OCI-M2 (cell line): ENCODE results near the gene JARID2.
"Not testable (repeated sequence)": the region's sequence is repeated elsewhere in the genome, so short reads cannot be mapped to it uniquely, and the experiment has no call there.

ENCODE experiments used
- DNase-seq: peaks from one replicate; lab custom pipeline; 2025; ENCODE audit not compliant: unreplicated experiment; lab: John Stamatoyannopoulos, UW

The JARID2 gene

DNA sequence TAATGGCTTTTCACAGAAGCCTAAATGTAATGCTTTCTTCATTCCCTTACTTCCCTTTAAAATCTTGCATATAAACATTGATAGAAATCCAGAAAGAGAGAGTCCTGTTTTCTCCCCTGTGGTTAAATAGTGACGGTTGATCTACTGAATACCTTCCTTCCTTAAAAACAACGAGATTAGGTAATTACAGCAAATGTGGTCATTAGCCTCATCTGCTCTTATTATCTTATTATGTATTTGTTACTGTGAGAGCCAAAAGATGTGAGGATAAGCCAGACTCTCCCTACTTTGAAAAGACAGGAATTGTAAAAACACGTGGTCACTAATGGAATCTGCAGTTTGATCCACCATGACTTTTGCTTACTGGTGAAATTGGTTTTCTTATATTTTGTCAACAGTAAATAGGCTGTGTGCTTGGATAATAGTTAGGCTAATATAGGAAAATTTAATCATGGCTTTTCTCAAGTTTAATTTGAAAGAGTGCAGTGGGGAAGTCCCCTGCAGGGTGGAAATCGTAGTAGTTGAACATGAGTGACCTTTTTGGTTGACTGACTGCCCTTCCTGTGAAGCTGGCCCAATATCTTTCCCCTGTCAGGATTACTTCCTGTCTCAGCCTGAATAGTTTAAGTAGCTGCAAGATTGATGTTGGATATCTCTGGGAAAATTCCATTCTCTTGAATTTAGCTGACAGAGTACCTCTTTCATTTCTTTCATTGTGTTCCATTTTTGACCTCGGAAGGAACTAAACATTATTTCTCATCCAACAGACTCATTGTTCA, 62.8 kb downstream of the JARID2 start:
- no peak for DNase-seq

DNA sequence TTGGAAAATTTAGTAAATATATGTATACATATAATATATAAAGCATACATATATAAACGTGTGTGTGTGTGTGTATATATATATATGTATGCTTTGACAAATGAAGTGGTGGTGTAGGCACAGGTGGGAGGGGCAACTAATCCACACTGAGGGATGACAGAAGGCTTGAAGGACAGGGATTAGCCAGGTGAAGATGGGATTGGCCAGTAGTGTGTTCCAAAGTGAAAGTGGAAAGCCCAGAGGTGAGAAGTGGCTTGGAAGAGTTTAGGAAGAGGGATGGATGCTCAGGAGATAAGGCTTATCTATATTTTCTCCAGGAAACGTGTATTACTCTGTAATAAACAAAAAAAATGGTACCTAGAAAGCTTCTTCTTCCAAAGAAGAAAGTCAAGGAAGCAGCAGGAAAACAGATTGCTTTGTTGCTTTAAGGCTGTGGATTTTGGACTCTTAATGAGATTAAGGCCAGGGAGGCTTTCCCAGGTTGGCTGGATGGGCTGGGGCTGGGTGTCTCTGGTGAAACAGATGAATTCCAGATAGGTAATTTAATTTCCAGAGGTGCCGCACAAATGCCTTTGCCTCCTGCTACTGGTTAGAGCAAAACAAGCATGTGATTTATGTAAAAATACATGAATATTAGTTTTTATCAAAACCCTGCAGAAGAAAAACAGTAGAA, 63.9 kb downstream of the JARID2 start:
- DNase-seq = no peak

DNA sequence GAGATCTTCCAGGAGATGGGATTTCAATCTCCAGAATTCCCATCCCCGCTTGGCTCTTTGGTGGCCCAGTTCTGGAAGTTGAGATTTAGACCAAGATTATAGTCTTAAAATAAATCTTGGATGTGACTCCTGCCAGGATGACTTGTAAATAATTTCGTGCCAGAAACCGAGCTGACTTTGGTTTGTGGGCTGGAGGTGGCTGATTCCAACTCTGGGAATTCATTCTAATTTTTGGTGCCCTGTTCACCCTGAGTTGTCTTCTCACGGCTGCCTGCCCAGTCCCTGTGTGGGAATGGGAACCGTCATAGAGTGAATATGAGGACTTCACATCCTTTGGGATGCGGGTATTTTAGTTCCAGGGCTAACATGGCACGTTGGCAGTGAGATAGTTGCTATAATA, 64.8 kb downstream of the JARID2 start:
- no peak for DNase-seq

DNA sequence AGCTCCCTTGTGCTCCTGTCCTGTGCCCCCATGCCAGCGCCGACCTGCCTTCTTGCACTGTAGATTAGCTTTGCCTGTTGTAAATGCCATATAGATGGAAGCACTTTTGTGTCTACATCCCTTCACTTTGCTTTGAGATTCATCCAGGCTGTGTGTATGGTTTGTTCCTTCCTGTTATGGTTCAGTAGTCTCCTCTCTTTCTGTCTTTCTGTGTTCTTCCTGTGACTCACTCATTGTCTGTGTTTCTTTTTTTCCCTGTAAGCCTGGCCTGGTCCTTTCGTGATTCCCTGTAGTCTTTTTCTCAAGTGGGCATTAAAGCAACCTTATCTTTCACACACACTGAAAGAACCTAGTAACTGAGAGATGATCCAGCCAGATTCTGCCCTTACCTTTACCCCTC, 66.6 kb downstream of the JARID2 start:
- DNase-seq = no peak

DNA sequence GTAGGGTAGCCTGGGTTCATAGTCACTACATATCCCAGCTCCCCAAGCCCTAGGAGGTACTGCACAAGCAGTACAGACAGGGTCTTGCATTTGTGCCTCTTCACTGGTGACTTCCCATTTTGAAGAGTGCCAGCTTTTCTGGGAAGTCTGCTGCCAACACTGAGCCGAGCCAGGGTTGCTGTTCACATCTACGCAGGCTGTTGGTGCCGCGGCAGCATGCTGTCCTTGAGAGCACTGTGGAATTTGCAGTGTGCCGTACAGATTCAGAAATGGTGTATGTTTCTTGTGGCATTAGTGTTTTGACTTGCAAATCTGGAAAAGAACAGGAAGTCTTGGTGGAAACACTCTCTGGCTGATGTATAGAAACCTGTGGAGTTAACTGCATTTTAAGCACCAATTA, 67.5 kb downstream of the JARID2 start:
- no peak for DNase-seq

DNA sequence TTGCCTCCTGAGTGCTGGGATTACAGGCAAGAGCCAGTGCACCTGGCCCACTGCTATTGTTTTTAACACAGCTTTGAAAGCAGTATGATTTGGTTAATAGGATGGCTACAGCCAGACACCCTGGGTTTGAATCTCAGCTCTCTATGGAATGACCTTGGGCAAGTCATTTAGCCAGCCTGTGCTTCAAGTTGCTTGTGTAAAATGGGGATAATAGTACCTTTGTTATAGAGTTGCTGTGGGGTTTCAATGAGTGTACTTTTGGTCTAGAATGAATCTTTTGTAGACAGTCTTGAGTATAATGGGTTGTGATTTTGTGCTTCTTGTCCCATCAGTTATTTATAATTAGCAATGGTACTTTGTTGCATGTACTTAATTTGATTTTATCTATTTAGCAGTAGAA, 70.9 kb downstream of the JARID2 start:
- DNase-seq = no peak

DNA sequence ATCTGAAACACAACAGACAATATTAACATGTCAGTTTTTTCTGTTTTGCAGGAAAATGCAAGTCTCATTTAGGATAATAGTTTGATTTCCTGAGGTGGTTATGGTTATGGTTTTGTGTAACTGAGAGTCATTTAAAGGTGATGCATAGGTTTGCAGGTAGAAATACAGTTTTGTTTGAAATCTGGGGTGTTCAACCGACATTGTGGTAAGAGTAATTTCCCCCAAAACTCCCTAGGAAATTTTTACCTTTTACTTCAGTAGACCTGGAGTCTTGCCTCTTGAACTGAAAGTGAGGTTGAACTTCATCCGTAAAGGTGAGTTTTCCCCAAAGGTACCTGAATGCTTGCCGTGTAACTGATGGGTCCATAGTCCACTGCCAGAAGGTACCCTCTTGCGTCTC, 71.4 kb downstream of the JARID2 start:
- DNase-seq = no peak

DNA sequence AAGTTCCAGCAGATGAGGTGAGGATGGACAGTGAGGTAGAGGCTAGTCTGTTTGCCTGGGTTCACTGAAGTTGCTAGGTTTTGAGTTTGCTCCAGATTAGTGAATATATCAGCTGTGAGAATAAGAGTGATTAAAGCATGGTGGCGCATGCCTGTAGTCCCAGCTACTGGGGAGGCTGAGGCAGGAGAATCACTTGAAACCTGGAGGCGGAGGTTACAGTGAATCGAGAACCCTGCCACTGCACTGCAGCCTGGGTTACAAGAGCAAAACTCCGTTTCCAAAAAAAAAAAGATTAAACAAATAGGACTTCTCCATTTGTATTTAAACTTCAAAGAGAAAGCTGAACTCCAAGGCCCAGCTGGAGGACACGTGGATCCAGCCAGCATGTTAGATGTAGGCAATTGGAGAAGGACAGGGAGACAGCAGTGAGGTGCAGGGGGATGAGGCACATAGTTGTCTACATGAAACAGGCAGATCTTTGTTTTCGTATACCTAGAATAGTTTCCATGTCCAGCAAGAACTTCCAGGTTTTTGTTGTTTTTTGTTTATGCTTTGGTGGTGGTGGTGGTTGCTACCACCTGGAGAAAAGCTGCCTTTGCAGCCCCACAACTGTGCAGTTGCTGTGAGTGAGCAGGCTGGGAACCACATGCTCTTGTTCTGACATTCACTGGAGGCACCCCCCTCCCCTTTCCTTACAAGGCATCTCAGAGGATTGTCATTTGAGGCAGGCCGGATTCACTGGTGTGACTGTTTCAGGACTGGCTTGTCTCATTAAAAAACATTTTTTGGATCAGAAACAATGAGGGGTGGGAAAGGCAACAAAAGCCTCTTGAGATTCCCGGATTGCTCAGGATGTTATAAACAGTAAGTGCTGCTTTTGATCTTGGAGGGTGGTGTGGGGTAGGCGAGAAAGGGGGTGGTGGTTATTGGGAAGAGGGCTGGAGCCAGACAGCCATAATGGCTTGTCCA, 72.3 kb downstream of the JARID2 start:
- DNase-seq = no peak

DNA sequence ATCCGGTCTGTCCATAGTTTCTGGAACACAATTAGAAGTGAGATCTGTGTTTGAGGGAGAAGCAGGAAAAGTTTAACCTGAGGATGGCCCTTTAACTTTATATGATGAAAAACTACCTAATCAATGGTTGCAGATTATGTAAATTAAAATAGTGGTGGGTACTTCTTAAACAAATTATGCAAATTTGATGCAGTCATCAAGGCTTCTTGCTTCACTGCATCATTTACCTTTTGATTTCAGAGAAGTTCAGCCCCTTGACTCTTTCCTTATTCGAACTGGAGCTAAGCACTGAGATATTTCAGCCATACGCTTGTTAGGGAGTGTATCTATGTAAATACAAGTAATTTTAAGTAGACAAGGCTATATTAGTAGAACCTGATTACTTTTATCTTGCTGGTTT, 73.8 kb downstream of the JARID2 start:
- no peak for DNase-seq

DNA sequence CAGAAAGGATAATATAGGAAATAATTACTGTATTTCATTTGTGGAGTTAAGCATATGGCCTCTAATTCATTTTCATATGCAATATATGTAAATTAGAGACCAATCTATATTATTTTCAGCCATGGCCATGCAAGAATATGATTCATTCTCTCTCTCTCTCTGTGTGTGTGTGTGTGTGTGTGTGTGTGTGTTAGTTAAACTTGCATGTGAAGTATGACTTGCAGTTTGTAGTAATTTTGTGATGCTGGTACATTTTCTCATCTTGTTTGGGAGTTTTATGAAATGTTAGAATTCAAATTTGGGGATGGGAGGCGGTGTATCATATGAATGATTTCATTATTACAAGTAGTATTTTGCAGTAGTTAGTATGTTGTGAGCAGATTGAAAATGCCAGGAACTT, 74.8 kb downstream of the JARID2 start:
- DNase-seq = no peak

DNA sequence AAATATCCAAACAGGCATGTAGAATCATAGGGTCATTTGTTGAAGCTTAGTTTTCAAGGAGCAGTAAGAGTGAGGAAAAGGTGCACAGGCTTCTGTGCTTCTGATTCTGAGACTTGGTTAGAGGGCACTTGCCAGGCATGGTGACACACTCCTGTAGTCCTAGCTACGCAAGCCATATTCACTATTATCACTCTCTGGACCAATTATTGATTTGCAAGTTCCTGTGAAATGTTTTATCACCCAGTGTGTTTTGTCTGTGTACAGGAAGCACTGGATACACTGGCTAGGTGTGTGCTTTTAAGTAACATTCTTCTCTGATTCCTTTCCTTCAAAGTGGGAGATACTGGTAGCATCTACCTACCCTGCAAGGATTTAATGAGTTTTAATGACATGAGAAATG, 76.3 kb downstream of the JARID2 start:
- no peak for DNase-seq

DNA sequence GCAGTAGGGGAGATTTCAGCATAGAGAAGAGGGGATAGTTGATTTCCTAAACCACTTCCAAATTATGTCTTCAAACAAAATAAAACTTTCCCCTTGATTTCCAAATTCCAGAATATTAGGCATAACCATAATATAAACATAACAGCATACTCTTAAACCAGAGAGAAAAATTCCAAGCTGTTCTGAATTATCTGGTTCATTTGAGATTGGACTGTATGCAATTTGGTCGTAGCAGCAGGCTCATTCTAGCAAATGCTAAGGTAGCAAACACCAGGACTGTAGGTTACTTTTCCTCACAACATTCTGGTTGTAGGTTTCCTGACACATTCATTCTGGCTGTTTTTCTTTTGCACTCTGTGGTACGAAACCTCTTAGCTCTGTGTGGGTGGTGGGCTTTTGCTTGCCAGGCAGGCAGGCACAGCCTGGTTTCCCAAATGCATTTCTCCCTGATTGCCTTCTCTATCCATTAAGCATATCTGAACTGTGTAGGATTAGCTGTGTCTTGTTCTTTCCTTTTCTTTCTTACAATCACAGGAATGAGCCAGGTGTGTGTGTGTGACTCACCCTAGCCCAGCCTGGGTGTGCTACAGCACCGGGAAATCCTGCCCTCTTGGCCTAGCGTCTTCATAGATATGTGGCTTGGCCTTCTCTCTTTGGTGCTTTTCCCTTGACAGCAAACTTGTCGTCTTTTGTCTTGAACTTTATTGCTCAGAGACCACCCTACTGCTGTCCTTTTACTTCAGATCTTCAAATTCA, 77.1 kb downstream of the JARID2 start:
- DNase-seq = no peak

DNA sequence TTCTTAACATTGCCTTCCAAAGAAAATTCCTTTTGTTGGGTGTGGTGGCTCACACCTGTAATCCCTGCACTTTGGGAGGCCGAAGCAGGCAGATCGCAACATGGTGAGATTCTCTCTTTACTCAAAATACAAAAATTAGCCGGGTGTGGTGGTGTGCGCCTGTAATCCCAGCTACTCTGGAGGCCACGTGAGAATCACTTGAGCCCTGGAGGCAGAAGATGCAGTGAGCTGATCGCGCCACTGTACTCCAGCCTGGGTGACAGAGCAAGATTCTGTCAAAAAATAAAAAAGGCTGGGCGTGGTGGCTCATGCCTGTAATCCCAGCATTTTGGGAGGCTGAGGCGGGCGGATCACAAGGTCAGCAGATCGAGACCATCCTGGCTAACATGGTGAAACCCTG, 77.7 kb downstream of the JARID2 start:
- DNase-seq = not testable (repeated sequence)

DNA sequence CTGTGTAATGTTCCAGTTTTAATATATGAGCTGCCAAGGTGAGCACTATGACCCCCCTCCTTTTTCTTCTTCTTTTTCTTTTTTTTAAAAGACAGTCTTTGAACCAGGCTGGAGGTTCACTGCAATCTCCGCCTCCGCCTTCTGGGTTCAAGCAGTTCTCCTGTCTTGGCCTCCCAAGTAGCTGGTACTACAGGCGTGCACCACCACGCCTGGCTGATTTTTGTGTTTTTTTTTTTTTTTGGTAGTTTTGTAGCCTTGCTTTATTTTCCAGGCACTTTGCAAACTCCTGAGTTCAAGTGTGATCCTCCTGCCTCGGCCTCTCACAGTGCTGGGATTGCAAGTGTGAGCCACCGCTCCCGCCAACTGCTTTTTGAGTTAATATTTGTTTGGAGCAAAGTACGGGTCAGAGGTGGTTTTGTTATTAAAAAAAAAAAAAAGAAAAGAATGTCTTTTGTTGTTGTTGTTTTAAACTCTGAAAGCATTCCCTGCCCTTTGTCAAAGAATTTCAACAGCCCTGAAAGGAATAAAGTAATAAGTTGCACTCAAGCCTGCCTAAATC, 78.6 kb downstream of the JARID2 start:
- DNase-seq = no peak

DNA sequence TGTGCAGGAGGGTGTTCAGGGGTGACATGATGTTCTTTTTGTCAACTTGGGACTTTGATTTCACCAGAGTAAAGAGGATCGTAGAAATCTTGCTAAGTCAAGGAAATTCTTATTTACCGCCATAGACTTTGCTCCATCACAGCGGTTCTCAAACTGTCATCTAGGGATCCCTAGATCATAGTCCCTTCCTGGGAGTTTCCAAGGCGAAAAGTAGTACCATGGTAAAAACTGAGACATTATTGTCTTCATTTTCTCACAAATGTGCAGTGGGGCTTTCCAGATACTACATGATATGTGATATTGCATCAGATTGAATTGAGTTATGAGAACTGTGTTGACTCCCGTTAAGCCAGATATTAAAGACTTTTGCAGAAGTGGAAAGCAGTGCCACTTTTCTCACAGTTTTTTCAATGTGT, 79.7 kb downstream of the JARID2 start:
- no peak for DNase-seq

DNA sequence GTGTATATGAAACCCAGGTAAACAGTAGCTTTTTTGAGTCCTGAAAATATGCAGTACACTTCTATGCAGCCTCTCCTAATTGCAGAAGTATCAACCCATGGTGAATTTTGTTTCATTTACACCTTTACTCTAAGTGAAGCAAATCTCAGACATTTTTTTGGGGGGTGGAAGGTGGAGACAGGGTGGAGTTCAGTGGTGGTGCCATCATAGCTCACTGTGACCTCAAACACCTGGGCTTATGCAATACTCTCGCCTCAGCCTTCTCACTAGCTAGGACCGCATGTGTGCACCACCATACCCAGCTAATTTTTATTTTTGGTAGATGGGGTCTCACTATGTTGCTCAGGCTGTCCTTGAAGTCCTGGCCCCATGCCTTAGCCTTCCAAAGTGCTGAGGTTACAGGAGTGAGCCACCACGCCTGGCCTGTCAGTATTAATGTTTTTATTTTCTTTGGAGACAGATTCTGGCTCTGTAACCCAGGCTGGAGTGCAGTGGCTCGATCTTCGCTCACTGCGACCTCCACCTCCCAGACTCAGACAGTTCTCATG, 80.3 kb downstream of the JARID2 start:
- no peak for DNase-seq

DNA sequence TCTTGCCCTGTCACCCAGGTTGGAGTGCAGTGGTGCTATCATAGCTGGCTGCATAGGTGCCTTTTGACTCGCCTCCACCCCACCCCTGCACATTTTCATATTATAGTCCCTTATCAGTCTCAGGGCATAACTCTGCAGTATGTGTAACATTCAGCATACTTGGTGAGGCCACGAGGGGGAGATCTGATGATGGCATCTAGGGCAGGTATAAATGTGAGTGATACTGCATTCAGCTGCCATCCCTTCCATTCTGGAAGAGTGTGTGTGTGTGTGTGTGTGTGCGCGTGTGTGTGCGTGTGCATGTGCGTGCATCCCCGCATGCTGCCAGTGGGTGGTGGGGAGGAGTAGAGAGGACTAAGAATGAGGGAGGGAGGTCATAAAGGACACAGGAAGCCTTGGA, 81.4 kb downstream of the JARID2 start:
- no peak for DNase-seq

DNA sequence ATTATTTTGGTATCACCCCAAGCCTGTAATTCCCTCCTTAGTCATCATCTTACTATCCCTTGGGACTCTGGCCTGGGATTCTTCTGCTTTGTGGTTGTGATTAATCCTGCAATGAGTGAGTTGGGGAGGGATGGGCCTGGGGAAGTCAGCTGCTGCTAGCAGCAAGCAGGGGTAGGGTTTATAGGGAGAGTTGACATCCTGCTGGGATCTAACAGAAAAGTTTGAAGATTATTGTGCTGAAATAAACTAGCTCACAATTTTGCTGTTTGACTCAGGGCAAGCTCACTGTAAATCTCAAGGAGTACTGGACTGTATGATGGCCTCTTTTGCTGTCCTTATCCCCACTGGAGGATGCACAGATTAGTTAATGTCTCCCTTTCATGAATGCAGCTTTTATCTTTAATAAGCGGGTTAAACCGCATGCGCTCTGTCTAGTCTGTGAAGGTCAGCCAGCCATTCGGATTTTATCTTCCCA, 83.4 kb downstream of the JARID2 start:
- DNase-seq = no peak

DNA sequence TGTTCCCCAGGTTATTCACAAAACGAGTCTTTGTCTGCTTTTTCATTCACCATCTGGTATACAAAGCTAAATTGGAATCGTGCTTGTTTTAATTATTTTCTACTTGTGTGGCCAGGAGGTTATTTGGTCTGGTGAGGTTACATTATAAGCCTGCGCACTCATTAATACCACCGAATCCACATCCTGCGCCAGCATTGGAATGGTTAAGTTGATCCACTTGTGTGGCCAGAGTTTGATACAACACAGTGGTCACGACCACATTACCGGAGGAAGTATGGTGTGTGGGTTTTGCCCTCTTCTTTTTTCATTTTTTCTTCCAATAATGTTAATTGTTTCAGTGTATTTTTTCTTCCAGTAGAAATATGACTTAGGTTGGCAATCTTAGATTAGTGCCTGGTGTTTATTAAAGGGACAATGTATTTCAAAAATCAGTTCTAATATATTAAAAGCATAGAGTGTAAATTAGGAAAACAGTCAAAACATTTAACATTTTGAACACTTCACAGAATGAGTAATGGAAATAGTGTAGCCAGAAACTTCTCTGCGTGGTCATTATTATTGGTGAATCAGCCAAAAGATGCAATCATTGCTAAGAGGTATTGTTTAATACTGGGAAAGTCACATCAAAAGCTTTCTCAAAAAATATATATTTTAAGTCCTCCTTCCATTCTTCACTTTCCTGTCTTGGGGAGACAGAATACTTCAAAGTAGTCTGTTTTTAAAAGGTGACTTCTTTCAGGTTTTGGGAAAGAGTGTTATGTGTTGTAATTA, 84.5 kb downstream of the JARID2 start:
- no peak for DNase-seq
